ENCODE data around the gene ING1.
A peak's percentile ranks its signal among the peaks of the same experiment; 100 is the strongest.

ING1 gene

GRCh38 chr13:110770678-110771077 lies 57.2 kb downstream of the ING1 start:
- peak; percentile 28; the same call in 1 of the 2 replicates for TF ChIP-seq CTCF (conservative IDR thresholded peaks at IDR 0.05)
- no peak overlapping the region for H3K27ac ChIP-seq

- no peak for TF ChIP-seq CTCF (conservative IDR thresholded peaks at IDR 0.05)
- no peak overlapping the region for H3K27ac ChIP-seq
Measured at GRCh38 chr13:110771194-110771593, 57.7 kb downstream of the ING1 start.

- no peak for TF ChIP-seq CTCF (conservative IDR thresholded peaks at IDR 0.05)
- H3K27ac ChIP-seq: no peak overlapping the region
Measured at GRCh38 chr13:110772091-110772984, 58.8 kb downstream of the ING1 start.

All from VCaP (cell line).